ENCODE measurements around the gene TRIP10.

The TRIP10 gene

GRCh38 chr19:6718741-6719539, 20.5 kb upstream of the TRIP10 start:
- no peak overlapping the region for H3K27ac ChIP-seq (ENCODE audit: low read length)
- H3K4me3 ChIP-seq (ENCODE audit: low read length) = no peak overlapping the region
- H3K79me2 ChIP-seq (ENCODE audit: low read length) = no peaks in the 10 kb centered on the region
- H3F3A ChIP-seq (ENCODE audit: insufficient read depth, low read length) = no peaks in the 10 kb centered on the region; the same call in 1 of the 2 replicates
- no peaks in the 10 kb centered on the region for H3K9me3 ChIP-seq (replicated peaks; ENCODE audit: insufficient read depth, low read length)
- H3K9me2 ChIP-seq (replicated peaks; ENCODE audit: insufficient read depth, low read length) = no peaks in the 10 kb centered on the region
- no peak overlapping the region for H3K9ac ChIP-seq (ENCODE audit: low read length)
- no peaks in the 10 kb centered on the region for H4K20me1 ChIP-seq (ENCODE audit: insufficient read depth, low read length)
- peaks cover 34% of the 10 kb centered on the region for H3K27me3 ChIP-seq (replicated peaks; ENCODE audit: insufficient read depth, low read length)
- no peaks in the 10 kb centered on the region for H3K4me1 ChIP-seq (ENCODE audit: low read length)
- no peak overlapping the region for H2AFZ ChIP-seq (ENCODE audit: low read length)
- no peak for TF ChIP-seq CTCF (IDR thresholded peaks at IDR 0.05; ENCODE audit: low read length)
- TF ChIP-seq EZH2phosphoT487 (IDR thresholded peaks at IDR 0.05; ENCODE audit: low read length) = no peak
- no peak for TF ChIP-seq EZH2 (optimal IDR thresholded peaks at IDR 0.05; ENCODE audit: low read depth, low read length)
- DNase-seq = no peak
- no peak overlapping the region for H3K4me2 ChIP-seq (ENCODE audit: low read depth, low read length)
- no peaks in the 10 kb centered on the region for H3K36me3 ChIP-seq (replicated peaks; ENCODE audit: insufficient read depth, low read length)

GRCh38 chr19:6719540-6719861, 20.0 kb upstream of the TRIP10 start:
- H3K36me3 ChIP-seq (replicated peaks; ENCODE audit: insufficient read depth, low read length) = no peaks in the 10 kb centered on the region
- peaks cover 35% of the 10 kb centered on the region for H3K27me3 ChIP-seq (replicated peaks; ENCODE audit: insufficient read depth, low read length)
- H4K20me1 ChIP-seq (ENCODE audit: insufficient read depth, low read length) = no peaks in the 10 kb centered on the region
- H3K27ac ChIP-seq (ENCODE audit: low read length) = no peak overlapping the region
- H3K9me2 ChIP-seq (replicated peaks; ENCODE audit: insufficient read depth, low read length) = no peaks in the 10 kb centered on the region
- DNase-seq = no peak
- no peak overlapping the region for H3K4me3 ChIP-seq (ENCODE audit: low read length)
- TF ChIP-seq EZH2 (optimal IDR thresholded peaks at IDR 0.05; ENCODE audit: low read depth, low read length) = no peak
- TF ChIP-seq CTCF (IDR thresholded peaks at IDR 0.05; ENCODE audit: low read length) = no peak
- TF ChIP-seq EZH2phosphoT487 (IDR thresholded peaks at IDR 0.05; ENCODE audit: low read length) = no peak
- no peaks in the 10 kb centered on the region; the same call in 1 of the 2 replicates for H3F3A ChIP-seq (ENCODE audit: insufficient read depth, low read length)
- no peaks in the 10 kb centered on the region for H3K4me1 ChIP-seq (ENCODE audit: low read length)
- no peak overlapping the region for H3K4me2 ChIP-seq (ENCODE audit: low read depth, low read length)
- H3K9ac ChIP-seq (ENCODE audit: low read length) = no peak overlapping the region
- no peaks in the 10 kb centered on the region for H3K9me3 ChIP-seq (replicated peaks; ENCODE audit: insufficient read depth, low read length)
- H3K79me2 ChIP-seq (ENCODE audit: low read length) = no peaks in the 10 kb centered on the region
- H2AFZ ChIP-seq (ENCODE audit: low read length) = no peak overlapping the region

- peaks cover 36% of the 10 kb centered on the region for H3K27me3 ChIP-seq (replicated peaks; ENCODE audit: insufficient read depth, low read length)
- no peak overlapping the region for H3K4me2 ChIP-seq (ENCODE audit: low read depth, low read length)
- H3K9ac ChIP-seq (ENCODE audit: low read length) = no peak overlapping the region
- no peak overlapping the region for H2AFZ ChIP-seq (ENCODE audit: low read length)
- no peaks in the 10 kb centered on the region for H3K4me1 ChIP-seq (ENCODE audit: low read length)
- H3K9me2 ChIP-seq (replicated peaks; ENCODE audit: insufficient read depth, low read length) = no peaks in the 10 kb centered on the region
- no peak overlapping the region for H3K27ac ChIP-seq (ENCODE audit: low read length)
- H3K4me3 ChIP-seq (ENCODE audit: low read length) = no peak overlapping the region
- TF ChIP-seq EZH2 (optimal IDR thresholded peaks at IDR 0.05; ENCODE audit: low read depth, low read length) (no peak), CTCF (IDR thresholded peaks at IDR 0.05; ENCODE audit: low read length) (no peak), EZH2phosphoT487 (IDR thresholded peaks at IDR 0.05; ENCODE audit: low read length) (no peak)
- H4K20me1 ChIP-seq (ENCODE audit: insufficient read depth, low read length) = no peaks in the 10 kb centered on the region
- H3K36me3 ChIP-seq (replicated peaks; ENCODE audit: insufficient read depth, low read length) = no peaks in the 10 kb centered on the region
- H3K79me2 ChIP-seq (ENCODE audit: low read length) = no peaks in the 10 kb centered on the region
- no peaks in the 10 kb centered on the region; the same call in 1 of the 2 replicates for H3F3A ChIP-seq (ENCODE audit: insufficient read depth, low read length)
- no peaks in the 10 kb centered on the region for H3K9me3 ChIP-seq (replicated peaks; ENCODE audit: insufficient read depth, low read length)
- no peak for DNase-seq
These were observed 19.5 kb upstream of the TRIP10 start for GRCh38 chr19:6719992-6720368.

Data from MM.1S (cell line).